ENCODE data around the gene GDPD5.
A peak's percentile ranks its signal among the peaks of the same experiment; 100 is the strongest.
"Not testable (repeated sequence)": the region's sequence is repeated elsewhere in the genome, so short reads cannot be mapped to it uniquely, and the experiment has no call there.

Gene GDPD5

DNA sequence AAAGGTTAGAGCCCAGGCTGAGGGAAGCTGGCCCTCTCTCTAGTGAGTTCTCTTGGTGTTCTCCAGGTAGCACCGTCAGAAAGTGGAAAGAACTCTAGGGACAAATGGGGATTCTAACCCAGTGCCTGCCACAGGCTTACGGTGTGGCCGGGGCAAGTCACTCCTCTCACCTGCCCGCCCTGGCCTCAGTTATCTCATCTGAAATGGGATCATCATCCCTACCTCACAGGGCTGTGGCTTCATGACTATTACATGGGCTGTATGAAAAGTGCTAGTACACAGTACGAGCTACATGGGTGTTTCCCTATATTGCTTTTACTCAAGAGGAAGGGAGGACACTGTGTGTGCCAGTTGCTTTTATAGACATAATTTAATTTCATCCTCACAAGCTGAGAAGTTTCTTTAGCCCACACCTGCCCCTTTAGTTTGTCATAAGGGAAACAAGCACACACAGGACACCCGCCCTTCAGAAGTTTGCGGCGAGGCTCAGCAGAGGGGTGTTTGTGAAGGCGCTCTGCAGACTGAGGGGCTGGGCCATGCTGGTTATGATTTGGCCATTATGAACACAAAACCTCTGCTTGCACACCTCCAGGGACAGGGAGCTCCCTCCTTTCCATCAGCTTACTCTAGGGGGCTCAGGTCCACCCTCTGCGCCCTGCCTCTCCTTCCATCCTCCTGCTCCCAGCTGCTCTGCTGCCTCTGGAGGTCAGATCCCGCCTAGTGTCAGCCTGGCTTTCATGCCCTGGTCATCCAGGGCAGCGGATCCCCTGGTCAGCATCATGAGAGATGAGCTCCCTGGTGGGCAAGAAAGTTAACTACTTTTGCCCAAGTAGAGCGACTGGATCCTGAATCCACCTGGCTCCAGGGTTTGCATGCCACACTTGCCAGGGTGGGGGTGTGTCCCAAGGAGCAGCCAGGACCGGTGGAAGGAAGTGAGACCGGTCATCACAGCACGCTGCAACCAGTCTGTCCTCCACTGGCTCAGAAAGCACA lies 93.9 kb downstream of the GDPD5 start:
- H3K4me3 ChIP-seq (ENCODE audit: low read depth, low read length), result no peak overlapping the region

DNA sequence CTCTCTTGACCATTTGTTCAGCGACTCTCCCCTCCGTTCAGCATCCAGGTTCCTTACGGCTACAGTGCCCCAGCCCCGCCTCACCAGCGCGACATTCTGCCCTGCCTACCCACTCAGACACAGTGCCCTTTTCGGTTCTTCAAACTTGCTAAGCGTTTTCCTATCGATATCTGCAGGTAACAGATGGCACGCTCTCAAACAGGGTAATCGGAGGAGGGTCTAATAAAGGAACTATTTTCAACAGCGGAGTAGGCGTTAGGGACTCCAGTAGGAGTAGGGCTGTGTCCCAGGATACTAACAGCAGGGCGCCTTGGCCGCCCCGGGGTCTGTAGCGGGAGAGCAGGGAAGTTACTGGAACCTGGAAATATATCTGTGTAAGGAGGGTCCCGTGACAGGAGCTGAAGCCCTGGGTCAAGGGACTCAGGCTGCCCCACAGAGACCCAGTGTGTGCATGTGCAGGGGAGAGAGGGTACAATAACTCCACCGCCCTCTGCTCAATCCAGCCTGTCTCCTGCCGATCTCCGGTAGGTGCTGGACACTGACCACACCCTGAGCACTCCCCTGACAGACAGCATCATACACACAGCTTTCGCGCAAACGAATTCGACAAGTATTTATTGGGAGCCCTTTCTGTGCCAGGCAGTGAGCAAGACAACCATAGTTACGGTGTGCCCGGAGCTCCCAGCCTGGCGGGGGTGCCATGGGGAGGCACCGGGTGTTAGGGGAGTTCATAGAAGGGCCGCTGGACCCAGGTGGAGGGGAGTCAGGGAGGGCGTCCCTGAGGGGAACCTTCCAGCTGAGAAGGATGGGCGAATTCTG lies 94.8 kb downstream of the GDPD5 start:
- H3K4me3 ChIP-seq (ENCODE audit: low read depth, low read length), result peak overlapping the region; percentile 31

- peak overlapping the region; percentile 31 for H3K4me3 ChIP-seq (ENCODE audit: low read depth, low read length)
Measured at GRCh38 chr11:75429902-75430713, 95.6 kb downstream of the GDPD5 start.

GRCh38 chr11:75429641-75429901 lies 96.2 kb downstream of the GDPD5 start:
- no peak overlapping the region for H3K4me3 ChIP-seq (ENCODE audit: low read depth, low read length)

DNA sequence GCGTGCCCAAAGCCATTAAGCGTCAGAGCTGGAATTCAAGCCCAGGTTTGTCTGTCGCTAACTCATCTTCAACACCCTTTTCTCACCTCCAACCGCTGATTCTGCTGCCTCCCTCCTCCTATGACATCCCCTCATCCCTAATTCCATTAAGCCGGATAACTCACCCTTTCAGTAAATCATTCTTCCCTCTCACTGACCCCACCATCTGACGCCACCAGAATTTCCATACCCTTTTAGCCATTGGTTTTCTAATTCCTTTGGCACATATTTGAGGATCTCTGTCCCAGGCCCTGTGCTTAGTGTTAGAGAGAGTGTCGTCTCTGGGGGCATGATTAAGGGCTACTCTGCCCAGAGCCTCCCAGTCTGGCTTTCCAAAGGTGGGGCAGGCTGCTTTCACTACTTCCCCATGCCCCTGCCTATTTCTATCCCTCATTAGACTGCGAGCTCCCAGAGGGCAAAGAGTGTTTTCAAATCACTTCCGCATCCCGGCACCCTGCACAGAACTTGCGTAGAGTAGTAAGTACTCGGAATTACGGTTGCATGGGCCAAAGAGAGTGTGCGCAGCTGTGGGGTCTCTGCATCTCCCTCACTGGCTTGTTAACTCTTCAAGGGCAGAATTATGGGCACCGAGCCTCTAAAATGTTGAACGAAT lies 96.6 kb downstream of the GDPD5 start:
- H3K4me3 ChIP-seq (ENCODE audit: low read depth, low read length), result no peak overlapping the region

DNA sequence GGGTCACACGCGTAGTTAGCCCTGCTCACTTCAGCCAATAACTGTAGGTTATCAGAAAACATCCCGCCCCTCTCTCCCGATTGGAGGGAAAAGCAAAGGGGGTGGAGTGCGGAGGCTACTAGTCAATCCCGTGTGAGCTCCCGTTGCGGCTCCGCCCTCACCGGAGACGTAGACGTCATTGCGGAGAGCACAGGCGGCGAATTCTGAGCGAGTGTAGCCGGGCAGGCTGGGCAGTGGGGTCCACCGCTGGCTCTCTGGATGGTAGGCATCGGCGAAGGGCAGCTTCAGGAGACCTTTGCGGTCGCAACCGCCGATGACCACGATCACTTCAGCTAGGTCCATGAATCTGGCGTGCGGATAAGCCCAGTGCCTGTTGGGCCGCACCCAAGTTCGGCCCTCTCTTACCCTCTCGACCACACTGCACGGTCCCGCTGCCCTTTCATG lies 97.4 kb downstream of the GDPD5 start:
- no peak overlapping the region for H3K4me3 ChIP-seq (ENCODE audit: low read depth, low read length)

DNA sequence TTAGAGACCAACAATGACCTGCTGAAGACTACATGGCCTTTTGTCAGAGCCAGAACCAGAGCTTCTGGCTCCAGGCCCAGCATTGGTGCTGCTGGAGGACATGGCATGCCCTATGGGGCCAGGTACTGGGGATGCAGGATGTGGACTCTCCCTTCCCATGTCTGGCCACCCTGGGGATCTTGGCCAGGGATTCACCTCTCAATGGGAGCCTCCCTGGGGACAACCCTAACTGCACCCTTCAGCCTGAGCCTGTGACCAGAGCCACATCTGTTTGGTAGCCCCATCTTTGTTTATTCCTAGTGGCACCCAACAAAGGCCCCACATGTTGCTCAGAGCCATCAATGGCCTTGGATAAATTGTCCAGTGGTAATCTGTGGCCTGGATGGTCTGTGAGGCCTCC lies 98.6 kb downstream of the GDPD5 start:
- no peak overlapping the region for H3K4me3 ChIP-seq (ENCODE audit: low read depth, low read length)

- no peak overlapping the region for H3K4me3 ChIP-seq (ENCODE audit: low read depth, low read length)
Measured at GRCh38 chr11:75426720-75427086, 99.0 kb downstream of the GDPD5 start.

DNA sequence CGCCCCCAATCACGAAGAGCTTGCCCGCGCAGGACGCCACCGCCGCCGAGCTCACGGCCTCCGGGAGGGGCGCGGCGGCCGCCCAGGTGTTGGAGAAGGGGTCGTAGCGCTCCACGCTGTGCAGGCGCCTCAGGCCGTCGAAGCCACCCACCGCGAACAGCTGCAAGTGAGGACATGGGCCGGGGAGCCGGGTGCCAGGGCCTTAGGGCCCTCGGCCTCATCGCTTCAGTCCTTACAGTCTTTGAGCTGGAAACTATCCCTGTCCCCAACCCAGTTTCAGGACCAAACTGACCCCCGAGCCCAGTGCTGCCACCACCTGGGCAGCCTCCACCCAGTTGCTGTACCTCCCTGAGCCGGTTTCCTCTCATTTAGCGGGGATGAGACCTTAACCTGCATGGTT lies 100.3 kb downstream of the GDPD5 start:
- no peak overlapping the region for H3K4me3 ChIP-seq (ENCODE audit: low read depth, low read length)

GRCh38 chr11:75424396-75424795 lies 101.3 kb downstream of the GDPD5 start:
- H3K4me3 ChIP-seq (ENCODE audit: low read depth, low read length), result no peak overlapping the region

- H3K4me3 ChIP-seq (ENCODE audit: low read depth, low read length), result no peak overlapping the region
Measured at GRCh38 chr11:75423721-75424120, 102.0 kb downstream of the GDPD5 start.

GRCh38 chr11:75422248-75423231 lies 103.2 kb downstream of the GDPD5 start:
- no peak overlapping the region for H3K4me3 ChIP-seq (ENCODE audit: low read depth, low read length)

DNA sequence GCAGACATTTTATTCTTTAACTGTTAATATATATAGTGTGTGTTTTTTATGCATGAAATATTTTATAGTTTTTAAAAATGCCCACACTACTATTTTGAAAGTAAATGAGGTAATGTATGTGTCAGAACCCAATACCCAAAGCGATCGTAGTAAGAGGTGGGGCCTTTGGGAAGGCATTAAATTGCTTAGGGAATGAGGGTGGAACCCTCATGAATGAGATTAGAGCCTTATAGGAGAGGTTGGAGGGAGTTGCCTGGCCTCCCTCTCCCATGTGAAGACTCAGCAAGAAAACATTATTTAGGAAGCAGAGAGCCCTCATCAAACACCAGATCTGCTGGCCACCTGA lies 103.9 kb downstream of the GDPD5 start:
- no peak overlapping the region for H3K4me3 ChIP-seq (ENCODE audit: low read depth, low read length)

GRCh38 chr11:75421035-75421602 lies 104.6 kb downstream of the GDPD5 start:
- no peak overlapping the region for H3K4me3 ChIP-seq (ENCODE audit: low read depth, low read length)

GRCh38 chr11:75420224-75421034 lies 105.3 kb downstream of the GDPD5 start:
- H3K4me3 ChIP-seq (ENCODE audit: low read depth, low read length), result no peak overlapping the region

DNA sequence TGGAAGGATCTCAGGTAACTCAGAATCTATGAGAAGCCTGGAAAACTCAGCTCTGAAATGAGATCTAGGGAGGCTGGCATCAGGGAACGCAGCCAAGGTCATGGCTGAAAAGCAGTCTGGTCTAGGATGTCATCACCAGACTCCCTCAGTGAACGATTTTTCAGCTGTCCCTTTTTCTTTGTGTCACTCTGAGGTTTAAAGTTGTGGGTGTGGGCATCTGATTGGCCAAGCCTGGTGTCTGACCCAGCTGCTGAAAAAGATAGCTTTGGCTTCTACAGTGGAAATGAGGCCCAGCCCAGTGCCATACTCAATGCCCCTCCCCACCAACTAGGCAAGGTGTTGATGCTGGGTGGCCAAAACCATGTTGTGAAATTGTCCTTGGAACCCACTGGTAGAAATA lies 111.9 kb downstream of the GDPD5 start:
- no peak overlapping the region for H3K4me3 ChIP-seq (ENCODE audit: low read depth, low read length)

- not testable (repeated sequence) for H3K4me3 ChIP-seq (ENCODE audit: low read depth, low read length)
Measured at GRCh38 chr11:75413146-75413545, 112.6 kb downstream of the GDPD5 start.

- not testable (repeated sequence) for H3K4me3 ChIP-seq (ENCODE audit: low read depth, low read length)
Measured at GRCh38 chr11:75409971-75410370, 115.8 kb downstream of the GDPD5 start.

DNA sequence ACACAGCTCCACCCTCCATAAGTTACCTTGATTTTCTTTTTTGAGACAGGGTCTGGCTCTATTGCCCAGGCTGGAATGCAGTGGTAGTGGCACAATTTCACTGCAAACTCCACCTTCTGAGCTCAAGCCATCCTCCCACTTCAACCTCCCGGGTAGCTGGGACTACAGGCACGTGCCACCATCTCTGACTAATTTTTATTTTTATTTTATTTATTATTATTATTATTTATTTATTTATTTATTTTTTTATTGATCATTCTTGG lies 116.9 kb downstream of the GDPD5 start:
- no peak overlapping the region for H3K4me3 ChIP-seq (ENCODE audit: low read depth, low read length)

Measured in iPS-11a (cell line).